Lung (tissue), 12 donors: ENCODE measurements around the gene CCL23. TPM values are rescaled to one million over a fixed set of nuclear protein-coding genes. Genes with fewer than 3 reads are reported as not detected.

Experiments used
- ATAC-seq: fragments of 200-7000 bp; cut with Tn5 transposase; one replicate; pipeline ENCODE4 v1.9.1; 2020; ENCODE audit warnings: moderate number of reproducible peaks; ENCODE audit not compliant: insufficient read depth, low FRiP score
- DNase-seq, 3 donors: peaks; one replicate each; pipeline ENCODE4 v3.0.0-alpha.2; 2013 to 2017
- H3K27ac ChIP-seq, 2 donors: one replicate each; pipeline ENCODE4 v1.5.1; 2013; ENCODE audit warnings: mild to moderate bottlenecking in 2 of 2, moderate library complexity in 2 of 2, control low read depth in 1 of 2, inconsistent platforms in 1 of 2, low read depth in 1 of 2, low read length in 1 of 2
- H3K27me3 ChIP-seq, 3 donors: one replicate each; pipeline ENCODE4 v1.5.1; 2013; ENCODE audit warnings: low read length in 2 of 3; ENCODE audit not compliant: control insufficient read depth in 3 of 3, insufficient read depth in 3 of 3
- H3K36me3 ChIP-seq, 4 donors: one replicate each; pipeline ENCODE4 v1.5.1; 2013; ENCODE audit warnings: low read length in 4 of 4, mild to moderate bottlenecking in 1 of 4, moderate library complexity in 1 of 4; ENCODE audit not compliant: control insufficient read depth in 4 of 4, insufficient read depth in 4 of 4
- H3K4me1 ChIP-seq, 5 donors: one replicate each; pipeline ENCODE4 v1.5.1; 2013; ENCODE audit warnings: low read length in 5 of 5, mild to moderate bottlenecking in 2 of 5, moderate library complexity in 1 of 5; ENCODE audit not compliant: control insufficient read depth in 5 of 5, insufficient read depth in 5 of 5
- H3K4me3 ChIP-seq: one replicate; pipeline ENCODE4 v1.5.1; 2013; ENCODE audit warnings: mild to moderate bottlenecking, control low read depth, moderate library complexity
- H3K9ac ChIP-seq, 2 donors: one replicate each; pipeline ENCODE4 v1.5.1; 2013; ENCODE audit warnings: low read length in 2 of 2, control low read depth in 1 of 2; ENCODE audit not compliant: insufficient read depth in 1 of 2
- H3K9me3 ChIP-seq, 4 donors: one replicate each; pipeline ENCODE4 v1.5.1; 2013; ENCODE audit warnings: low read length in 3 of 4, mild to moderate bottlenecking in 1 of 4, moderate library complexity in 1 of 4; ENCODE audit not compliant: control insufficient read depth in 4 of 4, insufficient read depth in 3 of 4
- CTCF ChIP-seq: IDR thresholded peaks from 2 replicates; pipeline ENCODE4 v1.5.1; 2012; ENCODE audit warnings: mild to moderate bottlenecking; ENCODE audit errors: control extremely low read depth, extremely low read depth
- WGBS, 2 donors: extraction: QIAGEN DNeasy Blood & Tissue Kit; methylation state at CpG; one replicate each; pipeline ENCODE4 v1.1.7; 2013; 5-methylcytosine and 5-hydroxymethylcytosine counted together
- polyA plus RNA-seq, 2 donors: library from polyadenylated mRNA; stranded (reverse); fragments of 200-250 nt; gene quantifications; one replicate each; pipeline ENCODE4 v1.2.1, GENCODE V29; 2013
- total RNA-seq, 2 donors: library from RNA; depleted of rRNA in 1 of 2; stranded (reverse); fragments of >200 nt in 1 of 2; gene quantifications; one replicate each; pipeline ENCODE4 v1.2.1, GENCODE V29; 2014 to 2021
- donor health status: control.
- donor health status: control.
- donor health status: Bipolar disorder and iron deficiency.
- donor health status: healthy.
- donor health status: DM: yes; HTN: yes; CAD: no.

CCL23 gene
- total and polyA plus RNA-seq, 4 donors, result 5.1 to 34.4 (median 7.2) TPM; not detected in 1

DNA sequence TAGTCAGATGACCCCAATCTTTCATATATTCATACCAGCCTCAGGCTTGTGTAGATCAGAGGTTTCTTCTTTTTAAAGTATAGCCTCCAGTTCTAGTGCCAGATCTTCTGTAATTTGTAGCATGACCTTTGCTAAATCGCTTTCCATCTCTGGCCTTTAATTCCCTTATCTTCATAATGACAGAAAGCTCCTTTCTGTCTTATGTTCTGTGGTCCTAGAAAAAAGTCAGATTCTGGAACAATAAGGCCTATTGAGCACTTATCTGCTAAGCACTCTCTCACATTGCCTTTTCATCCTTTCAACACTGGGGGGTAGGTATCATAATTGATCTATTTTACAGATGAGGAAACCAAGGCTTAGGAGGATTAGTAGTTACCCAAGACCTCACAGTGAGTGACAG, 45.7 kb downstream of the CCL23 start:
- WGBS, 2 donors, result 91% methylated on average over 1 of the region's 1 CpG
- no peaks in the 10 kb centered on the region for H3K9me3 ChIP-seq
- H3K9ac ChIP-seq, result no peak overlapping the region
- no peak for ATAC-seq
- no peak overlapping the region for H3K27ac ChIP-seq
- no peaks in the 10 kb centered on the region for H3K36me3 ChIP-seq
- H3K4me1 ChIP-seq, result peaks cover 0 to 3% (median 2%) of the 10 kb centered on the region in 5 donors
- no peak for TF ChIP-seq CTCF
- DNase-seq, result no peak
- no peaks in the 10 kb centered on the region for H3K27me3 ChIP-seq
- no peak overlapping the region for H3K4me3 ChIP-seq

- Histone ChIP-seq H3K36me3 (no peaks in the 10 kb centered on the region), H3K27ac (no peak overlapping the region), H3K4me3 (no peak overlapping the region), H3K4me1 (peaks cover 0 to 3% (median 2%) of the 10 kb centered on the region in 5 donors), H3K9ac (no peak overlapping the region), H3K9me3 (no peaks in the 10 kb centered on the region), H3K27me3 (no peaks in the 10 kb centered on the region)
- peak; percentile 91 for TF ChIP-seq CTCF
- ATAC-seq (peak; percentile 41), DNase-seq (peak; percentile 83 to 91 (median 87))
- WGBS, 2 donors, result 31 to 41% methylated on average over 8 of the region's 8 CpGs
Measured at GRCh38 chr17:35969558-35970380, 48.0 kb downstream of the CCL23 start.

- ATAC-seq, result no peak
Measured at GRCh38 chr17:35968520-35969054, 49.2 kb downstream of the CCL23 start.

More at GRCh38 chr17:35968520-35969054, 49.2 kb downstream of the CCL23 start:
- WGBS, 2 donors, result 84 to 88% methylated on average over 10 of the region's 10 CpGs
- no peak for DNase-seq
- Histone ChIP-seq H3K27me3 (no peaks in the 10 kb centered on the region), H3K9ac (no peak overlapping the region), H3K9me3 (no peaks in the 10 kb centered on the region), H3K36me3 (no peaks in the 10 kb centered on the region), H3K4me1 (peaks cover 0 to 3% (median 0%) of the 10 kb centered on the region in 5 donors), H3K4me3 (no peak overlapping the region), H3K27ac (no peak overlapping the region)
- no peak for TF ChIP-seq CTCF
